Mucosa of stomach (tissue), 1 donor: ENCODE data around the gene CNTN2.

ENCODE experiments used
- H3K27me3 ChIP-seq: one replicate; pipeline ENCODE4 v1.7.0; 2013; ENCODE audit warnings: mild to moderate bottlenecking, low read length; ENCODE audit not compliant: control insufficient read depth, insufficient read depth
- H3K36me3 ChIP-seq: one replicate; pipeline ENCODE4 v1.7.0; 2013; ENCODE audit warnings: low read length; ENCODE audit not compliant: control insufficient read depth, insufficient read depth
- H3K4me1 ChIP-seq: one replicate; pipeline ENCODE4 v1.7.0; 2013; ENCODE audit warnings: mild to moderate bottlenecking, low read length; ENCODE audit not compliant: control insufficient read depth, insufficient read depth
- H3K4me3 ChIP-seq: one replicate; pipeline ENCODE4 v1.7.0; 2013; ENCODE audit warnings: low read length
- H3K9ac ChIP-seq: one replicate; pipeline ENCODE4 v1.7.0; 2013; ENCODE audit warnings: mild to moderate bottlenecking, low read length, moderate library complexity
- H3K9me3 ChIP-seq: one replicate; pipeline ENCODE4 v1.7.0; 2013; ENCODE audit warnings: mild to moderate bottlenecking, low read length, moderate library complexity; ENCODE audit not compliant: control insufficient read depth
- donor health status: Pancreatic carcinoma.

The CNTN2 gene

GRCh38 chr1:205026181-205026580 lies 16.8 kb upstream of the CNTN2 start:
- Histone ChIP-seq H3K27me3 (peaks cover 6% of the 10 kb centered on the region), H3K4me1 (no peaks in the 10 kb centered on the region), H3K36me3 (no peaks in the 10 kb centered on the region), H3K4me3 (no peak overlapping the region), H3K9ac (no peak overlapping the region), H3K9me3 (no peaks in the 10 kb centered on the region)

DNA sequence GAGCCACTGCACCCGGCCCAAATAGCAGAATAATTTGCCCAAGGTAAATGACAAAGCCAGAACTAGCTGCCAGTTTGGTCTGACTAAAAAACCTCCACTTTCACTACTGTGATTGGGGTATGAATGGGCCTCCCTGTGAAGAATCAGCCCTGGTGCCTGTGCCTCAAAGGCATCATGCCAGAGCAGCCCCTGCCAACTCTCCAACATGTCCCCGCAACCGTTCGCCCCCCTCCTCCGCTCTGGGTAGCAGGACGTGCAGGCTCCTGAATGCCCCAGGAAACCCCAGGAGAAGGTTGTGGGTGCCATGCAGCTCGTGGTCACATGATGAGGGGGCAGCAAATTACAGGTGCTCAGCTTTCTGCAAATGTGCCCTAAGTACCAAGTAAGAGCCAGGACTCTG lies 14.6 kb upstream of the CNTN2 start:
- H3K27me3 ChIP-seq = peaks cover 10% of the 10 kb centered on the region
- no peaks in the 10 kb centered on the region for H3K36me3 ChIP-seq
- H3K9me3 ChIP-seq = no peaks in the 10 kb centered on the region
- no peaks in the 10 kb centered on the region for H3K4me1 ChIP-seq
- H3K4me3 ChIP-seq = no peak overlapping the region
- H3K9ac ChIP-seq = no peak overlapping the region

DNA sequence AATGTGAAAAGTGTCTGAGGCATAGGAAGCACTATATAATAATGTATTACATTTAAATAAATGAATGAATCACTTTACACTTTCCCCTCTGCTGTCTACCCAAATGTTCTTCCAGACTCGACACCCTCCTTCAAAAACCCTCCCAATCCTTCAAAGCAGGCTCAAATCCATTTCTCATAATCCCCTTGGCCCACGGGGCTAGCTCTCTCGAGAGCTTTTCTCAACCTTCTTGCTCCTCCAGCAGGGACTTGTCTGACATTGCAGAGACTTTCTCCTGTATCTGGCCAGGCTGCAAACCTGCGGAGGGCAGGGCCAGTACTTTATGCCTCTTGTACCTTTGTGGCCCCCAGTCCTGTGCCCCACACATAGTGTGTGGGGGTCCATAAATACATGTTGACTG lies 14.1 kb upstream of the CNTN2 start:
- H3K4me3 ChIP-seq = no peak overlapping the region
- H3K36me3 ChIP-seq = no peaks in the 10 kb centered on the region
- H3K4me1 ChIP-seq = no peaks in the 10 kb centered on the region
- H3K9me3 ChIP-seq = no peaks in the 10 kb centered on the region
- peaks cover 10% of the 10 kb centered on the region for H3K27me3 ChIP-seq
- H3K9ac ChIP-seq = no peak overlapping the region

DNA sequence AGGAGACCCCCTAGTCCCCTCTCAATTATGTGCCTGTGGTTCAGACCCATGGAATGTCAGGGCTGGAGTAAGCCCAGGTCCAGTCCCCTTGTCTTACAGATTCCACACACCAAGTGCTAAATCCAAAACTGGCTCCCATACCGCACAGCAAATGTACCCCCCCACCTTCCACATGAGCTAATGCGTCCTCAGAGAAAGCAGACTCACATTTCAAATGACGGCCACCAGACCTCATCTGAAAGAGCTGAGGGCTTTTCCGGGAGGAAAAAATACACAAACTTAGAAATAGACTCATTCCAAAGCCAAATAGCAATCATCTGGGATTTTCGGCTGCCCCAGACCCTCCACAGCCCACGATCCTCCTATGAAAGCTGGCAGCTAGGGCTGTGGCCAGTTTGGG lies 12.8 kb upstream of the CNTN2 start:
- H3K9ac ChIP-seq = no peak overlapping the region
- no peaks in the 10 kb centered on the region for H3K9me3 ChIP-seq
- peaks cover 10% of the 10 kb centered on the region for H3K27me3 ChIP-seq
- H3K4me3 ChIP-seq = no peak overlapping the region
- H3K4me1 ChIP-seq = no peaks in the 10 kb centered on the region
- H3K36me3 ChIP-seq = no peaks in the 10 kb centered on the region

DNA sequence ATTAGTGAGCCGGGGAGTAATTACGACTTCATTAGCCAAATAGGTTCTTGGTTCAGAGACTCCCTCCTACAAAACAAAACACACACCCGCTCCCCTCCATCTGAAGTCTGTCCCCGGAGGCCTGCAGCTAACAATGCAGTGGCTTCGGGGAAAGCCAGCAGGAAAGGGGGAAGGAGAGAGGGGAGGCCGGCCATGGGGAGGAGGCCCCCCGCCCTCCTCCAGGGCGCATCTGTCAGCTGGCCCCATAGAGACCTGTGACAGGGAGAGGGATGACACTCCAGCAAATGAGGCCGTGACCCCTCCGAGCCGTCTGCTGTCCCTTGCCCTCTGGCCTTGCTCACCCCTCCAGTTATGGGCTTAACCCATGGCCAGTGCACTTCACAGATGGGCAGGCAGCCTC lies 12.1 kb upstream of the CNTN2 start:
- no peak overlapping the region for H3K9ac ChIP-seq
- H3K36me3 ChIP-seq = no peaks in the 10 kb centered on the region
- no peak overlapping the region for H3K4me3 ChIP-seq
- no peaks in the 10 kb centered on the region for H3K4me1 ChIP-seq
- peaks cover 10% of the 10 kb centered on the region for H3K27me3 ChIP-seq
- H3K9me3 ChIP-seq = no peaks in the 10 kb centered on the region

GRCh38 chr1:205032508-205032907 lies 10.5 kb upstream of the CNTN2 start:
- Histone ChIP-seq H3K4me3 (no peak overlapping the region), H3K4me1 (no peaks in the 10 kb centered on the region), H3K36me3 (no peaks in the 10 kb centered on the region), H3K9ac (no peak overlapping the region), H3K9me3 (no peaks in the 10 kb centered on the region), H3K27me3 (peaks cover 10% of the 10 kb centered on the region)

DNA sequence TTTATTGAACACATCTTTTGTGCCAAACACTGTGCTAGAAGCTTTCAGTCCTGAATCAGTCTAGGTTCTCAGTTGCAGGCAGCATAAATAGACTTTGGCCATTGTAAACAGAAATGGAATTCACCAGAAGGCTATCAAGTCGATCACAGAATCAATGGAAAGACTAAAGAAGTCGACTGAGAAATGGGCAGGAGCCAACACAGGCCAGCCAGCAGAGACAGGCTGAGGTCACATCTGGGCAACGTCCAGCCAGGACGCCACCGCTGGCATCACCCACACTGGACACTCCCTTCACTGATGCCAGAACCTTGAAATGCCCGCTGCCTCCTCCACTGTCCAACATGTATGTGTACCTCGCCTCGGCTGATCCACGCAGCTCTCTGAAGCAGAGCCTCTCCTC lies 5.5 kb upstream of the CNTN2 start:
- no peak overlapping the region for H3K9ac ChIP-seq
- no peaks in the 10 kb centered on the region for H3K36me3 ChIP-seq
- peaks cover 19% of the 10 kb centered on the region for H3K27me3 ChIP-seq
- no peaks in the 10 kb centered on the region for H3K4me1 ChIP-seq
- no peaks in the 10 kb centered on the region for H3K9me3 ChIP-seq
- no peak overlapping the region for H3K4me3 ChIP-seq

DNA sequence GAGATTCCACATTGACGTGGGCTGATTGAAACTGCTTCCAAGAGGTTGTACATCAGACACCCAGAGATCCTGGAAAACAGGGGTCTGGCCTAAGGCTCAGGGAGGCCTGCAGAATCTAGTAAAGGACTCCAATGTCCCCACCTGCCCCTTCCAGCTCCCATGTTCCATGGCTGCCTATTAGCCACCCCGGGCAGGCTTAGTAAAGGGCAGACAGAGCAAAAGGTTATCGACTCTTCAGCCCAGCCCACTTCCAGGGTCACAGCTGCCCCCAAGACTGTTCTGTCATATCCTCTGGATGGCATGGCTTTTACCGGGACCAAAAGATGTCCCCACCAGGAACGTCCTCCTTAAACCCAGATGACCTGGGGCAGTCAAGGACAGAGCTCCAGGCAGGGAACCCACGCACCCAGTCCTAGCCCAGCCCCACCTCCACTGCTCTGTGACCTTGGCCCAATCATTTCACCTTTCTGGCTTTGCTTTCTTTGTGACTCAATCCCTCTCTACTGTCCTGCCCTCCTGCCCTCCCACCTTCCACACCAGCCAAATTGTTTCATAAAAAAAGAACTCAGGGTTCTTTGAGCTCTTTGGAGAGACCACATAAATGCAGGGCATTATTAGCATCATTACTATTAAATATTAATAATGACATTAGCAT lies 4.8 kb upstream of the CNTN2 start:
- no peaks in the 10 kb centered on the region for H3K4me1 ChIP-seq
- H3K27me3 ChIP-seq = peaks cover 23% of the 10 kb centered on the region
- H3K9ac ChIP-seq = no peak overlapping the region
- no peak overlapping the region for H3K4me3 ChIP-seq
- H3K9me3 ChIP-seq = no peaks in the 10 kb centered on the region
- no peaks in the 10 kb centered on the region for H3K36me3 ChIP-seq

- Histone ChIP-seq H3K27me3 (peaks cover 50% of the 10 kb centered on the region), H3K4me3 (no peak overlapping the region), H3K9me3 (no peaks in the 10 kb centered on the region), H3K9ac (no peak overlapping the region), H3K36me3 (no peaks in the 10 kb centered on the region), H3K4me1 (no peaks in the 10 kb centered on the region)
Measured at GRCh38 chr1:205041001-205041715, 1.9 kb upstream of the CNTN2 start.

DNA sequence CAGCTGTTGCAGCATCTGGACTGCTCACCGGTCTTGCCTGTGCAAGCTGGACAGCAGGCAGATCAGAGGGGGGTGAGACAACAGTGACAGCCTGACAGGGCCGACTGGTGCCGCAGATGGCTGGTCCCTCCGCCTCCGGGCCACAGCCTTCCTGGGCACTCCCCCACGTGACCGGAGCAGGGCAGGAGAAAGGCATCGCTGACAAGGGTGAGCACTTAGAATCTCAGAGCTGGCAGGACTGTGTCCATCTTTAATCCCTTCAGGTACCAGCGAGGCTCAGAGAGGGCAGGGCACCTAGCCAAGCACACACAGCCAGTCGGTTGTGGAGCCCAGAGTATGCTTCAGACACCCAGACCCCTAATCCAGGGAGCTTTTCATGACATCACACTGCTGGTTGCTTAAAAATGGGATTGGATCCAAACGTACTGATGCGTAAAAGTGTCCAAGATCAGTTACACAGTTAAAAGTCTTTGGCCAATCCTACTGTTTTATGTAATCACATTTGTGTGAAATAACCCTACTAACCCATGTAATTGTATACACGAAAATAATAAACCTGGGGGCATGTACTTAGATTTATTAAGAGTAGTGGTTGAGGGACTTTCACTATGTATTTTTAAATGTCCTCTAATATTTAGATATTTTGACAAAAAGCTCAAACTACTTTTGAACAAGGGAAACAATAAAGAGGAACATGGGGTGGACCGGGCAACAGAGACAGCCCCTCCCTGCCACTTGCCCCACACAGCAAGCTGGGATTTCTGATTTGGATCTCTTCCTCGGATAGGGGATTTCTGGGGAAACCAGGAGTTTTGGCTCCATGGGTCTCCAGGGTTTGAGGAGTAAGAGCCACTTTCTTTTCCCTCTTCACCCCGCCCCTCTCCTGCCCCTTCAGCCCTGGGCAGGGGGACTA lies 758 bp upstream of the CNTN2 start:
- H3K27me3 ChIP-seq = peaks cover 60% of the 10 kb centered on the region
- no peaks in the 10 kb centered on the region for H3K9me3 ChIP-seq
- no peak overlapping the region for H3K4me3 ChIP-seq
- H3K4me1 ChIP-seq = no peaks in the 10 kb centered on the region
- no peaks in the 10 kb centered on the region for H3K36me3 ChIP-seq
- H3K9ac ChIP-seq = no peak overlapping the region

- peaks cover 69% of the 10 kb centered on the region for H3K27me3 ChIP-seq
- H3K36me3 ChIP-seq = no peaks in the 10 kb centered on the region
- no peaks in the 10 kb centered on the region for H3K4me1 ChIP-seq
- H3K9ac ChIP-seq = no peak overlapping the region
- no peak overlapping the region for H3K4me3 ChIP-seq
- no peaks in the 10 kb centered on the region for H3K9me3 ChIP-seq
Measured at GRCh38 chr1:205043866-205044265, 854 bp downstream of the CNTN2 start.

DNA sequence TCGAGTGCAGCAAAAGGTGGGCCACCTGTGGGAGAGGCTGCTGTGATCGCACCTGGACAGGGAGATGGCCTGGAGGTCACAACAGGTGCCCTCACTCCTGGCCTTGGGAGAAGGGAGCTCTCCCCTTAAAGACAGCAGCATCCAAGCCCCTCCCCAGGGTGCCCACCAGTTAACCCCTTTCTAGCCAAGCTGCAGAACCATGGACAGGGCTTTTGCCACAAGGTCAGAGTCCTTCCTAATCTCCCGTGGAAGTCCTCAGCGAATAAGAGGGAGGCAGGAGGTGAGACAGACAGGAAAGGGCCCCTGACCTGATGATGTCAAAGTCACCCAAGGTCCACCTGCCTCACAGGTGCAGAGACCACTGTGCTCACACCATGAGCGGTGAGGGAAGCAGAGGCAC lies 1.7 kb downstream of the CNTN2 start:
- Histone ChIP-seq H3K4me3 (no peak overlapping the region), H3K9me3 (no peaks in the 10 kb centered on the region), H3K4me1 (no peaks in the 10 kb centered on the region), H3K27me3 (peaks cover 69% of the 10 kb centered on the region), H3K36me3 (no peaks in the 10 kb centered on the region), H3K9ac (no peak overlapping the region)
